Keratinocyte (primary cell): Measurements from ENCODE around the gene SEC61B. TPM values are rescaled to one million over a fixed set of nuclear protein-coding genes. Genes with fewer than 3 reads are reported as not detected.

Experiments used
- DNase-seq: peaks from one replicate; pipeline ENCODE4 v3.0.0-alpha.2; 2011; ENCODE audit warnings: low read depth, missing footprints, low spot score
- FAIRE-seq: peaks from 2 replicates; lab custom pipeline; 2011; peaks lifted over from hg19 to GRCh38; lab: Jason Lieb, UNC
- H2AFZ ChIP-seq: 2 replicates; pipeline ENCODE4 v1.6.0; 2012; ENCODE audit warnings: low read length, control low read depth, inconsistent platforms; ENCODE audit not compliant: control insufficient read depth
- H3K27ac ChIP-seq: 2 replicates; pipeline ENCODE4 v1.5.1; 2011; ENCODE audit warnings: low read length; ENCODE audit not compliant: control insufficient read depth, insufficient read depth
- H3K27me3 ChIP-seq: 3 replicates; pipeline ENCODE4 v1.6.0; 2011; ENCODE audit warnings: low read length; ENCODE audit not compliant: control insufficient read depth, insufficient read depth; ENCODE audit errors: extremely low read depth
- H3K36me3 ChIP-seq, 2 experiments: 2 replicates in 1 of 2; 3 replicates in 1 of 2; pipeline ENCODE4 v1.5.1; 2011; ENCODE audit warnings: low read length in 2 of 2, mild to moderate bottlenecking in 1 of 2; ENCODE audit not compliant: control insufficient read depth in 2 of 2, insufficient read depth in 2 of 2; ENCODE audit errors: extremely low read depth in 1 of 2
- H3K4me1 ChIP-seq: 3 replicates; pipeline ENCODE4 v1.5.1; 2011; ENCODE audit warnings: low read length; ENCODE audit not compliant: control insufficient read depth, insufficient read depth; ENCODE audit errors: extremely low read depth
- H3K4me2 ChIP-seq: 3 replicates; pipeline ENCODE4 v1.6.0; 2011; ENCODE audit warnings: low read depth, low read length; ENCODE audit not compliant: control insufficient read depth, insufficient read depth; ENCODE audit errors: extremely low read depth
- H3K4me3 ChIP-seq, 3 experiments: fragments of 200-600 bp in 1 of 3; sonication (generic) in 1 of 3; 2 replicates in 2 of 3; 3 replicates in 1 of 3; pipeline ENCODE4 v1.5.1; 2011 to 2016; ENCODE audit warnings: low read length in 3 of 3, mild to moderate bottlenecking in 3 of 3, control low read depth in 2 of 3, inconsistent platforms in 1 of 3, low read depth in 1 of 3, mixed read lengths in 1 of 3, mixed run types in 1 of 3, moderate library complexity in 1 of 3; ENCODE audit not compliant: control insufficient read depth in 2 of 3, insufficient read depth in 2 of 3; ENCODE audit errors: extremely low read depth in 1 of 3
- H3K79me2 ChIP-seq: 2 replicates; pipeline ENCODE4 v1.6.0; 2012; ENCODE audit warnings: low read length; ENCODE audit not compliant: control insufficient read depth, insufficient read depth
- H3K9ac ChIP-seq: 3 replicates; pipeline ENCODE4 v1.6.0; 2011; ENCODE audit warnings: low read length; ENCODE audit not compliant: control insufficient read depth, insufficient read depth; ENCODE audit errors: extremely low read depth
- H3K9me1 ChIP-seq: 3 replicates; pipeline ENCODE4 v1.6.0; 2011; ENCODE audit warnings: low read length; ENCODE audit not compliant: control insufficient read depth, insufficient read depth; ENCODE audit errors: extremely low read depth
- H3K9me3 ChIP-seq: 2 replicates; pipeline ENCODE4 v1.5.1; 2012; ENCODE audit warnings: low read depth, low read length; ENCODE audit not compliant: control insufficient read depth
- H4K20me1 ChIP-seq: 3 replicates; pipeline ENCODE4 v1.6.0; 2011; ENCODE audit warnings: low read length; ENCODE audit not compliant: control insufficient read depth, insufficient read depth; ENCODE audit errors: extremely low read depth
- CTCF ChIP-seq, 3 experiments: IDR thresholded peaks in 1 of 3; conservative IDR thresholded peaks in 1 of 3; optimal IDR thresholded peaks in 1 of 3; 2 replicates in 2 of 3; 3 replicates in 1 of 3; pipeline versions ENCODE3 to v1.5.1; 2011; ENCODE audit warnings: low read length in 3 of 3, mild to moderate bottlenecking in 3 of 3, moderate library complexity in 2 of 3, control low read depth in 1 of 3, inconsistent platforms in 1 of 3; ENCODE audit not compliant: insufficient read depth in 2 of 3; ENCODE audit errors: extremely low read depth in 1 of 3
- EZH2 ChIP-seq: IDR thresholded peaks from one replicate; pipeline ENCODE4 v1.6.1; 2012; ENCODE audit warnings: inconsistent platforms, mild to moderate bottlenecking, low read length, moderate library complexity
- dilution Hi-C: fragments of 300-500 bp; cut with MboI; formaldehyde crosslinking; loops from one replicate; pipeline ENCODE4 v1.7.0; 2020; ENCODE audit warnings: low sequenced_read_pairs; ENCODE audit not compliant: extremely low pct_ligation_motif_present
- polyA plus RNA-seq, 5 experiments: library from polyadenylated mRNA; depleted of rRNA in 3 of 5; stranded (reverse) in 3 of 5; stranded (forward) in 1 of 5; unstranded in 1 of 5; fragments of >200 nt; gene quantifications; 1 replicate in 1 of 5; 2 replicates in 3 of 5; 3 replicates in 1 of 5; pipeline versions ENCODE4 v1.2.1 to v1.2.3, GENCODE V29; 2011 to 2012; ENCODE audit warnings: missing spikeins in 2 of 5, low read depth in 1 of 5, low replicate concordance in 1 of 5

SEC61B gene
- polyA plus RNA-seq, 1 donor (not counting 4 experiments of a cell fraction or from before 2014, with no cell fraction given): 207 TPM

GRCh38 chr9:99253772-99254431 is 31.8 kb downstream of the SEC61B start:
- dilution Hi-C loops: no loop called here
- no peaks in the 10 kb centered on the region for H3K36me3 ChIP-seq
- TF ChIP-seq EZH2 (no peak), CTCF (optimal IDR thresholded peaks at IDR 0.05 in 1 of 3, IDR thresholded peaks at IDR 0.05 in 1 of 3, conservative IDR thresholded peaks at IDR 0.05 in 1 of 3; ENCODE audit: extremely low read depth in 1 of 3, insufficient read depth in 2 of 3, low read length in 3 of 3) (peak in 1 of 3 experiments; percentile 14)
- H4K20me1 ChIP-seq: no peaks in the 10 kb centered on the region
- H2AFZ ChIP-seq: peak overlapping the region; percentile 30
- no peak overlapping the region for H3K27ac ChIP-seq
- H3K4me1 ChIP-seq: peaks cover 7% of the 10 kb centered on the region
- peak overlapping the region in 1 of 3 experiments; percentile 15 for H3K4me3 ChIP-seq
- peak; percentile 71 for FAIRE-seq
- H3K9me3 ChIP-seq: no peaks in the 10 kb centered on the region
- no peaks in the 10 kb centered on the region for H3K79me2 ChIP-seq
- peak overlapping the region; percentile 26 for H3K9ac ChIP-seq
- peak overlapping the region; percentile 58 for H3K4me2 ChIP-seq
- H3K27me3 ChIP-seq: peaks cover 4% of the 10 kb centered on the region
- peak; percentile 45 for DNase-seq
- no peaks in the 10 kb centered on the region for H3K9me1 ChIP-seq

DNA sequence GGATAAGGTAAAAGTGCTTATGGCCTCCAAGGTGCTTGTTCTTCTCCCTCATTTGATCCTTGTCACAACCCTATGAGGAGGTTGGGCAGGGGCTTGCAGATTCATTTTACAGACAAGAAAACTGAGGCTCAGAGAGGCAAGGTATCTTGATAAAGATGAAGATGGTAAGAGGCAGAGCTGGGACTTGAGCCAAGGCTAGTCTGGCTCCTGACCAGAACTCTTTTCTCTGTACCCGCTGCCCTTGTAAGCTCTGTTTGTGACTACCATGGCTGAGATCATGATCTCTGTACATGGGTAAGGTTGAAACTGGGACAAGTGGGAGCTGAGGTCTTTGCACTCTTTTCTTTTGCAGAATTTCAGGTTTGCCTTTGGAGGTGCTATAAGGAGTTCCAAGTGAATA is 33.6 kb downstream of the SEC61B start:
- FAIRE-seq (no peak), DNase-seq (no peak)
- Histone ChIP-seq H4K20me1 (no peaks in the 10 kb centered on the region), H3K4me2 (no peak overlapping the region), H3K27ac (no peak overlapping the region), H3K9me3 (no peaks in the 10 kb centered on the region), H3K4me3 (no peak overlapping the region), H3K79me2 (no peaks in the 10 kb centered on the region), H3K9ac (no peak overlapping the region), H3K27me3 (peaks cover 4% of the 10 kb centered on the region), H3K4me1 (peaks cover 7% of the 10 kb centered on the region), H2AFZ (no peak overlapping the region), H3K36me3 (no peaks in the 10 kb centered on the region), H3K9me1 (no peaks in the 10 kb centered on the region)
- dilution Hi-C loops: no loop called here
- TF ChIP-seq CTCF (optimal IDR thresholded peaks at IDR 0.05 in 1 of 3, IDR thresholded peaks at IDR 0.05 in 1 of 3, conservative IDR thresholded peaks at IDR 0.05 in 1 of 3; ENCODE audit: extremely low read depth in 1 of 3, insufficient read depth in 2 of 3, low read length in 3 of 3): no peak
- no peak for TF ChIP-seq EZH2
